GM13976 (cell line): ENCODE measurements around the gene CLASRP.

ENCODE experiments used
- DNase-seq: peaks from one replicate; pipeline ENCODE4 v3.0.0; 2012; ENCODE audit warnings: low spot score
- CTCF ChIP-seq: IDR thresholded peaks from 2 replicates; pipeline ENCODE4 v1.5.1; 2012; ENCODE audit warnings: borderline replicate concordance, mild to moderate bottlenecking; ENCODE audit not compliant: insufficient read depth; ENCODE audit errors: extremely low read depth, missing control alignments, control extremely low read depth
- in situ Hi-C: fragments of 300-500 bp; cut with MboI; formaldehyde crosslinking; loops from one replicate; pipeline ENCODE4 v1.12.0; 2022; ENCODE audit warnings: low sequenced_read_pairs, mixed read lengths, inconsistent platforms; ENCODE audit not compliant: unreplicated experiment

The CLASRP gene

GRCh38 chr19:45076029-45076850 is 37.4 kb downstream of the CLASRP start, which contains the start of gene ZNF296:
Gene ZNF296, minus strand, starts transcription at chr19:45076478. Its CDS starts 105 bp downstream, at chr19:45076373.
- DNase-seq, result peak; percentile 90
- no peak for TF ChIP-seq CTCF
- in situ Hi-C loops, result no loop called here

- no peak for TF ChIP-seq CTCF
- no peak for DNase-seq
- in situ Hi-C loops, result no loop called here
Measured at GRCh38 chr19:45076851-45077730, 38.2 kb downstream of the CLASRP start.

GRCh38 chr19:45078390-45079062 is 39.7 kb downstream of the CLASRP start:
- in situ Hi-C loops, result no loop called here
- TF ChIP-seq CTCF, result no peak
- DNase-seq, result no peak

GRCh38 chr19:45079063-45079910 is 40.4 kb downstream of the CLASRP start, which contains the start of gene GEMIN7:
Gene GEMIN7, plus strand, starts transcription at chr19:45079260. Its CDS starts 10,855 bp downstream, at chr19:45090115.
- no peak for TF ChIP-seq CTCF
- in situ Hi-C loops, result no loop called here
- peak; percentile 85 for DNase-seq

GRCh38 chr19:45079911-45080370 is 41.1 kb downstream of the CLASRP start:
- no peak for TF ChIP-seq CTCF
- DNase-seq, result no peak
- in situ Hi-C loops, result no loop called here

GRCh38 chr19:45082170-45082569 is 43.3 kb downstream of the CLASRP start:
- no peak for DNase-seq
- in situ Hi-C loops, result no loop called here
- TF ChIP-seq CTCF, result no peak
